ENCODE results near the gene UBE3C.

DNA sequence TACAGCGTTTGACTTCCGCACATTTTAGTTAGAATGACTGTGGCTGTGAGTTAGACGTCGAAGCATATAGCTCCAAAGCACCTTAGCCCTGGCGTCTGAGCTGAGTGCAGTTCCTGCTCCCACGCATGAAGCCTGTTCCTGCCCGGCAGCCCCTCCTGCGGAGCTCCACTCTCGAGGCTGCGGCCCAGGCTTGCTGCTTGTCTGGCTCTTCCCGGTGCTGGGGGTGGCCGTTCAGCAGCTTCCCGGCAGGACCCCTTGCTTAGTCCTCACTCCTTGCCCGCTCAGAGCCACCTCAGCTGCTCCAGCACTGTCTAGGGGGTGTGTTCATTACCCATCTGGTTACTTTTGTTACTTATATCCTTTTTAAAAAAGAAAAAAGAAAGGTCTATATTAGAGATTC, 109.9 kb downstream of the UBE3C start:
- TF ChIP-seq POLR2AphosphoS5 (IDR thresholded peaks at IDR 0.05; ENCODE audit: insufficient read depth, low read depth, low read length) (no peak), POLR2A (IDR thresholded peaks at IDR 0.05; ENCODE audit: low read depth, low read length) (no peak)
- TF ChIP-seq, protein P1, sequence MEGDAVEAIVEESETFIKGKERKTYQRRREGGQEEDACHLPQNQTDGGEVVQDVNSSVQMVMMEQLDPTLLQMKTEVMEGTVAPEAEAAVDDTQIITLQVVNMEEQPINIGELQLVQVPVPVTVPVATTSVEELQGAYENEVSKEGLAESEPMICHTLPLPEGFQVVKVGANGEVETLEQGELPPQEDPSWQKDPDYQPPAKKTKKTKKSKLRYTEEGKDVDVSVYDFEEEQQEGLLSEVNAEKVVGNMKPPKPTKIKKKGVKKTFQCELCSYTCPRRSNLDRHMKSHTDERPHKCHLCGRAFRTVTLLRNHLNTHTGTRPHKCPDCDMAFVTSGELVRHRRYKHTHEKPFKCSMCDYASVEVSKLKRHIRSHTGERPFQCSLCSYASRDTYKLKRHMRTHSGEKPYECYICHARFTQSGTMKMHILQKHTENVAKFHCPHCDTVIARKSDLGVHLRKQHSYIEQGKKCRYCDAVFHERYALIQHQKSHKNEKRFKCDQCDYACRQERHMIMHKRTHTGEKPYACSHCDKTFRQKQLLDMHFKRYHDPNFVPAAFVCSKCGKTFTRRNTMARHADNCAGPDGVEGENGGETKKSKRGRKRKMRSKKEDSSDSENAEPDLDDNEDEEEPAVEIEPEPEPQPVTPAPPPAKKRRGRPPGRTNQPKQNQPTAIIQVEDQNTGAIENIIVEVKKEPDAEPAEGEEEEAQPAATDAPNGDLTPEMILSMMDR (IDR thresholded peaks at IDR 0.05; ENCODE audit: extremely low read depth in 1 of 2, insufficient read depth in 1 of 2, low read depth in 1 of 2, low read length in 2 of 2) = no peak

Measured in endothelial cell of umbilical vein (primary cell).